DMS53 (cell line): Measurements from ENCODE around the gene GFI1.
"Not testable (repeated sequence)": the region's sequence is repeated elsewhere in the genome, so short reads cannot be mapped to it uniquely, and the experiment has no call there.

ENCODE experiments used
- DNase-seq: peaks from one replicate; lab custom pipeline; 2025; lab: John Stamatoyannopoulos, UW

The GFI1 gene

GRCh38 chr1:92486251-92487077, at the start of gene GFI1:
Gene GFI1, minus strand, starts transcription at chr1:92486925. Its CDS starts 3,438 bp downstream, at chr1:92483487.
- DNase-seq, result peak; percentile 92

- not testable (repeated sequence) for DNase-seq
Observed at GRCh38 chr1:92532371-92532770, 45.6 kb upstream of the GFI1 start.

GRCh38 chr1:92531939-92532338, 45.2 kb upstream of the GFI1 start:
- not testable (repeated sequence) for DNase-seq

DNA sequence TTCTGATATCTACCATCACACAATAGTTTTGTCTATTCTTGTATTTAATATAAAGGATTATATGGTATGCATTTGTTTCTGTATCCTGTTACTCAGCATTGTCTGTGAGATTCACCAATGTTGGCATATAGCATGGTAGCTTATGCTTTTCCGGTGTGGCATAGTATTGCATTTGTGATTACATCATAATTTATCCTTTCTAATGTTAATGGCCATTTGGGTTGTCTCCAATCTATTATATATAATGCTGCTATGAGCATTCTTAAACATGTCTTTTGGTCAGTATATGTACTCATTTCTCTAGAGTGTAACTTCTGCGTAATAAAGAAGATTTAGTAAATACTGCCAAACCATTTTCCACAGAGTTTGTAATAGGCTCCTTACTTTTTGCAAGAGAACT, 40.9 kb upstream of the GFI1 start:
- no peak for DNase-seq

GRCh38 chr1:92524944-92525590, 38.3 kb upstream of the GFI1 start:
- DNase-seq, result not testable (repeated sequence)

DNA sequence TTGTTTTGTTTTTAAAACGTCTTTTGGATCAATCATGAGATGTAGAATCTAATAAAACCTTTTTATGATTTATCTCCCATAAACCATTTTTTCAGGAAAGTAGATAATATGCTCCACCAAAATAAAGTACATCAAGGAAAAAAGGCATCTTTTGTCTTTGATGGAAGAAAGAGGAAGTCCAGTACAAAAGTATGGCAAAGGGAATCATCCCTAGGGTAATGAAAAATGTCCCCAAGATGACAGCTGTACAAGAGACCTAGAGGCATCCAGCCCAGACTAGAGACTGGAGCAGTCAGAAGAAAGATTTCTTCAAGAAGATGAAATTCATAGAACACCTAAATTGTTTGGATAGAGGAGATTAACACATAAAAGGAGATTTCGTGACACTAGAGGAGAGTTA, 32.3 kb upstream of the GFI1 start:
- no peak for DNase-seq

DNA sequence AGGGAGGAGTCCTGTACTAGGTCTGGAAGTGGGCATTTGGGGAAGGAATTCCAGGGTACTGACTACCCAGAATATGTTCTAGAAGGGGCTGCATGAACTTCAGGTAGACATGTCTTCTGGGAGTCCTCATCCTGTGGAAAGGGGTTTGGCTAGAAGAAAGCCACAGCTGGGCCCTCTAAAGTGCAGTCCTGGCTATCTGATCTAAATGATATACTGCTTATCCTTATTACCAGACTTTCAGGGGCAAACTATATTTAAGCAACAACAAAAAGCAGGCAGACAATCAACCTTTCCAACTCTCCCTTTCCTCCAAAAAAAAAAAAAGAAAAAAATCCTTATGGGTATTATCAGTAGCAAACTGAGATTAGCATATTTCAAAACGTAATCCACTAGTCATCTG, 29.8 kb upstream of the GFI1 start:
- DNase-seq, result no peak

DNA sequence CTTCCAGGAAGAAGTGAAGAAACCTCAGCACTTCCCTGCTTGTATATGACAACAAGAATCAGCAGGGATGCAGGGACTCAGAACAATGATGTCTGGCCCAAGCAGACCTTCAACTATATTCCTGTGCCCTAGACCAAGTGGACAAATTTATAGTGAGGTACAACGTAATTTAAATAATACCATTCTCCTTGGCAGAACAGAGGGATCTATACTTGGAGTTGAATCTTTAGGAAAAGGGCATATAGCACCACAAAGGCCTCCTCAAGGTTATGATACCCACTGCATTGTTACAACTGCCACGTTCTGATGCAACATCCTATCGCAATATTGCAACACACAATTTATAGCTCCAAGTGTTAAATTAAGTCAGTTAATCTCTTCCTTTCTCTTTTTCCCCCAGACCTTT, 29.1 kb upstream of the GFI1 start:
- no peak for DNase-seq

DNA sequence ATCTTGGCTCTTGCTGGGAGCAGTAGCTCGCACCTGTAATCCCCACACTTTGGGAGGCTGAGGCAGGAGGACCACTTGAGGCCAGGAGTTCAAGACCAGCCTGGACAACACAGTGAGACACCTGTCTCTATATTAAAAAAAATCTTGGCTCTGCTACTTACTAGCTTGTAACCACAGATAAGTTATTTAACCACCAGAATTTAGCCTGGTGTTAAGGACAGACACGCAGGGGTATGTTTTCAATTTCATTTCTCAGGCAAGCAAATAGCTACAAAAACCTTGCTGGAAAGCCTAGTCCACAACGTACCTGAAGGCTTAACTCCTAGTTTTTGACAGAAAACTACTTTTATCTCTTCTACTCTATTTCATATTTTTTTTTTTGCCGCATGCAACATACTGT, 24.8 kb upstream of the GFI1 start:
- DNase-seq, result no peak

GRCh38 chr1:92509619-92510018, 22.9 kb upstream of the GFI1 start:
- DNase-seq, result no peak

- DNase-seq, result no peak
Observed at GRCh38 chr1:92505015-92505692, 18.4 kb upstream of the GFI1 start.

- DNase-seq, result no peak
Observed at GRCh38 chr1:92504291-92505014, 17.7 kb upstream of the GFI1 start.

GRCh38 chr1:92503926-92504285, 17.2 kb upstream of the GFI1 start:
- DNase-seq, result no peak

GRCh38 chr1:92503043-92503925, 16.6 kb upstream of the GFI1 start:
- DNase-seq, result no peak

- peak; percentile 25 for DNase-seq
Observed at GRCh38 chr1:92502247-92502646, 15.5 kb upstream of the GFI1 start.

GRCh38 chr1:92500552-92500951, 13.8 kb upstream of the GFI1 start:
- DNase-seq, result no peak

GRCh38 chr1:92495392-92496063, 8.8 kb upstream of the GFI1 start:
- no peak for DNase-seq

DNA sequence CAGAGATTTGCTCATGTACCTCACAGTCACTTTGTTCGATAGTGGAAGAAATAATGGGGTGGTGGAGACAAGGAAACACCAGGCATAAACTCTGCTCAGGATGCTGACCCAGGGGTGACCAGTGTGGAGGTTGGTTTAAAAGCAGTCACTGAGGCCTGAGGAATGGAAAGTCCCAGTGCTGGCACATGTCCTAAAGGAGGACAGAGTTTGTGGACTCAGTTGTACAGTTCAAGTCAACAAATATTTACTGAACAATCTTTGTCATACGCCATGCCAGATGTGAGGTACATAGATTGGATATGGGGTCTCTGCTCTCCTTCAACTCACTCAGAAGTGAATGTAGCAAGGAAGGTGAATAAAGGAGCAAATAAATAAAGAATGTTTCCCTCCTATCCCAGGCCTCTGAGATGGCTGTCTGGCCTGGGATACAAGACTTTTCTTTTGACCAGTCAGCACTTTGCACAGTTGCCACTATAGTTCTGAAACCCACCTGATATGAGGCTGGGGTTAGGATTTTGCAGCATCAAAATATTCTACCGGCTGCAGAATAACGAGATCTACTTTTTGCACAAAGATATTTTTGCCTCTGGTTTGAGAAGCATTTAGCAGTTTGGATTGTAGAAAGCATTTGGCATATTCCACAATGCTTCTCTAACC, 7.9 kb upstream of the GFI1 start:
- peak; percentile 19 for DNase-seq

DNA sequence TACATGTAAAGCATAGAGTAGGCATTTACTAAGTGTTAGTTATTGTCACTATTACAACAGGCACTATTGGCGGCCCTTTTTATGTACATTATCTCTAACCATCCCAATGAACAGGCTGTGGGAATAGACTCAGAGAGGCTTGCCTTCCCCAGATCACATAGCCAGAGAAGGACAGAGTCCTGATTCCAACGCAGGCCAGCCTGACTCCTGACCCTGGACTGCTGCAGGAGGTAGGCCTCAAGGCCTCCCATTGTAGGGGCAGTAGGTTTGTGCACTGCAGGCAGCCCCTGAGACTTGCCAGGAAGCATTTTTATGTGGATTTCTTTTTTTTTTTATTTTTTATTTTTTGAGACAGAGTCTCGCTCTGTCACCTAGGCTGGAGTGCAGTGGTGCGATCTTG, 6.4 kb upstream of the GFI1 start:
- no peak for DNase-seq

GRCh38 chr1:92488832-92489231, 2.1 kb upstream of the GFI1 start:
- no peak for DNase-seq
